HG03521 (cell line): ENCODE measurements around the gene SEL1L2.

Experiments
- ATAC-seq: cut with Tn5 transposase; IDR thresholded peaks from one replicate; pipeline ENCODE4 v1.9.1; 2021; ENCODE audit warnings: mild to moderate bottlenecking, moderate library complexity; ENCODE audit not compliant: unreplicated experiment

Gene SEL1L2

DNA sequence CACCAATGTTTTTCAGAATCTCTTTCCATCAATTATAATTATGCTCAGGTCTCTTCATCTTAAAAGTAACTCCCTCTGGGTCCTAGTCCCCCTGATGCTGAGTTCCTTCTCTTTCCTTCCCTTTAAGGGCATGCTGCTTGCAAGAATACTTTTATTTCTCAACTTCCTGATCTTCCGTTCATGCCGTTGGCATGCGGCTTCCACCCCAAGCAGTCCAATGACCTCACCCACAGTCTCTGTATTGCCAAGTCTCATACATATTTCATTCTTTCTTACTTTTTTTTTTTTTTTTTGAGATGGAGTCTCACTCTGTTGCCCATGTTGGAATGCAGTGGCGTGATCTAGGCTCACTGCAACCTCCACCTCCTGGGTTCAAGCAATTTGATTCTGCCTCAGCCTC lies 122.1 kb downstream of the SEL1L2 start:
- ATAC-seq, result no peak

- ATAC-seq, result no peak
These were observed 124.5 kb downstream of the SEL1L2 start for GRCh38 chr20:13865791-13866351.

DNA sequence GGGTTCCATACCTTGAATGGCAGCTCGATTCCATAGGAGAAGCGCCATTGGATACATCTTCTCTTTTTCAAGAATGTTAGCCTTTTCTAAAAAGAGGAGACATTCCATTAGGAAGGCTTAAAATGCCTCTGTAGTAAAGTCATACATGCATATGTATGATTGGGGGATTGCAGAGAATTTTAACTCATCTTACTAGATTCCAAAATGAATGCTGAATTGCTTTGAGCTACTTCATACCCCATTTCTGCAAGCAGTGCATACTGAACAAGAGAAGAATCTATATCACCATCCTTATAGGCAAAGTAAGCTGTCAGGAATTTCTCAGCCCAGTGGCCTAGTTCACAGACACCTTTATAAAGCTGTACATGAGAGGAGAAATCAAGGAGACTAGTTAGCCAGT lies 125.3 kb downstream of the SEL1L2 start:
- no peak for ATAC-seq

GRCh38 chr20:13863244-13863643 lies 127.2 kb downstream of the SEL1L2 start:
- ATAC-seq, result no peak

GRCh38 chr20:13862245-13862644 lies 128.2 kb downstream of the SEL1L2 start:
- no peak for ATAC-seq

GRCh38 chr20:13858871-13859270 lies 131.5 kb downstream of the SEL1L2 start:
- no peak for ATAC-seq

- ATAC-seq, result no peak
These were observed 132.0 kb downstream of the SEL1L2 start for GRCh38 chr20:13858439-13858838.

- no peak for ATAC-seq
These were observed 132.5 kb downstream of the SEL1L2 start for GRCh38 chr20:13857961-13858360.

DNA sequence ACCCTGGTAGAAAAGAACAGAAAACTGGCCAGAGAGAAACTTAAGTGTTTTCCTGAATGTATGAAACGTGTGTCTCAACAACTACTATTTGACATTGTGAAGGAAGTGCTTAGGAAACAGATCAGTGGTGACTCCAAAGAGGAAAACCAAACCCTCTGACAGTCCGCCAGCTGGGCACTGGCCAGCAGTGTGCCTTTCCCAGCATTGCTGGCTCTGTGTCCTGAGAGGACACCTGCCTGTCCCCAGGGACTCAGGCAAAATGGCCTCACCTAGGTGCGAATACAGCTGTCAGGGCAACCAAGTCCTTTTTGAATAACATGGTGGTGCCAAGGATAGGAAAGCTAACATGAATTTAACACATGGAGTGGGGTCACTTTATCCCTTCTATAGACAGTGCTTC lies 133.1 kb downstream of the SEL1L2 start:
- no peak for ATAC-seq

DNA sequence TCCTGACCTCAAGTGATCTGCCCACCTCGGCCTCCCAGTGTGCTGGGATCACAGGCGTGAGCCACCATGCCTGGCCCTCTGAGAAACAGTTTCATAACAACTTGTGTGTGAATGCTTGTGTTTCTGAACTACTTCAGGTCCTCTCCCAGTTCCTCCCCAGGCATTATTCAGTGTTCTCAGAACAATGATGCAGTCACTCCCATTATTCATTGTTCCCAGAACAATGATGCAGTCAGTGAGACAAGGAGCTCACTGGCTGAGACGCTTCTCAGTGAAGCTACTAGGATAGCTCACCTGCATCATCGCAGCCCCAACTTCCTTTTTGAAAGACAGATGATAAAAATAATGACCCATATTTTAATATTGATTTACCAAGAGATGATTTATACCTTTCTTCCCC lies 134.1 kb downstream of the SEL1L2 start:
- ATAC-seq, result no peak

GRCh38 chr20:13855613-13856012 lies 134.8 kb downstream of the SEL1L2 start:
- no peak for ATAC-seq

GRCh38 chr20:13852306-13852705 lies 138.1 kb downstream of the SEL1L2 start:
- no peak for ATAC-seq

- ATAC-seq, result no peak
These were observed 139.1 kb downstream of the SEL1L2 start for GRCh38 chr20:13851279-13851678.

- no peak for ATAC-seq
These were observed 146.1 kb downstream of the SEL1L2 start for GRCh38 chr20:13844296-13844695.

- no peak for ATAC-seq
These were observed 149.2 kb downstream of the SEL1L2 start for GRCh38 chr20:13841206-13841605.

DNA sequence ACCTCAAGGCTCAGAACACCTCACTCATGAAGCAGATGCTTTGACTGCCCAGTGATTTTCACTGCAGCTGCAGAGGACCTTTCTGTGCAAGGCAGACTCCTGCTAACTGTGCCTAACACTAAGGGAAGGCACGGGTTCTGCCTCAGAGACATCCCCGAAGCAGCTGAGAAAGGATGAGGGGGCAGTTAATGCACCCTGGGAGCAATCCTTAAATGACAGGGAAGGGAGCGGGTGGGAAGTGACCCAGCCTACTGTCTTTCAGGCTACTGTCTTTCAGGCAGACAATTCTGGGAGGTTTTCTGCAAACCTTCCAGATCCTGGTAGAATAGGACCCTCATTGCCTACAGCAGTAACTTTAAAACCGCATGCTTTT lies 150.3 kb downstream of the SEL1L2 start:
- ATAC-seq, result no peak

DNA sequence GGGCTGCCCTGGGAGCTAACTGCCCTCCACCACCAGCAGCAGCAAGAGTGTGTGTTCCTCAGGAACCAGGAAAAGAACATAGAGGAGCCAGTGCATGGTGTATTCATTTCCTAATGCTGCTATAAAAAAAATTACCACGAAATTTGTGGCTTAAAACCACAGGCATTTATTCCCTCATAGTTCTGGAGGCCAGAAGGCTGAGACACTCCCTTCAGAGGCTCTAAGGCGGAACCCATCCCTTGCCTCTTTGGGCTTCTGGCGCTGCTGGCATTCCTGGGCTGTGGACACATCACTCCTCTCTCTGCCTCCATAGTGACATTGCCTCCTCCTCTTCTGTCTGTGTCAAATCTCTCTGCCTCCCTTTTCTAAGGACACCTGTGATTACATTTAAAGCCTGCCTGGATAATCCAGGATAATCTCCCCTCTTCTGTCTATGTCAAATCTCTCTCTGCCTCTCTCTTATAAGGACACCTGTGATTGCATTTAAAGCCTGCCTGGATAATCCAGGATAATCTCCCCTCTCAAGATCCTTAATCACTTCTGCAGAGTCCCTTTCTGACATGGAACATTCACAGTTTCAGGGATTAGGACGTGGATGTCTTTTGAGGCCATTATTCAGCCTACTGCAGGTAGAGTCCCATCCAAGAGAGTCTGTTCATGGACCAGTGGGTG lies 150.9 kb downstream of the SEL1L2 start:
- ATAC-seq, result no peak

DNA sequence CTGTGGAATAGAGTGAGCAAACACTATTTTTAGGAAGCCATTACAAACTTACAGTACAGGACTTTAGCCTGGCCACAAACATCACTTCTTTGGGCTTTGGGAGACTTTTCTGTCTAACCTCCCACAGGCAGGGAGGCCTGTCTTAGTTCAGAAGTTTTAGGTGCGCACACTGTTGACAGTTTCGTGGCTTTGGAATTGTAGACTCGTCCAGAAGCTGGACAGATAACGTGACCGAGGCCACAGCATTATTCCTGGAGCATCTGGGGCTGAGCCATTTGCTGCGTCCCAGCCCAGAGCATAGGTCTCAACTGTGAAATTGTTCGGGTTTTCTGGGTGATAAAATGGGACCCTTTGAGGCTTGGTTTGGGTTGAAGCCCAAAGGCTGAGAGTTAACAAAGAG lies 151.8 kb downstream of the SEL1L2 start:
- ATAC-seq, result no peak

DNA sequence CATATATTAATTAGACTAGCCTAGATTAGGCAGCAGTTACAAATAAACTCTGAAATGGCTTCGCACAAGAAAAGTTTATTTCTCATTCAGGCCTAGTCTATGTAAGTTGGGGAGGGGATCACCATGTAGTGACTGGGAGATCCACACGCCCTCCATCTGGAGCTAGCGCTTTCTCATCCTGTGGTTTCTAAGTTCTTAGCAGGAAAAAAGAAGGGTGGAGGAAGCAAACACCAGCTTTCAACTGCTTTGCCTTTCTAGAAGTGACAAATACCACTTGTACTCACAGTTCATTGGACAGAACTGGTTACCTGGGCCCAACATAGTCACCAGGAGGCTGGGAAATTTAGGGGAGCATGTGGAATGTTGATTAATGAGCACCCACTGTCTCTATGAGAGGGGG lies 158.9 kb downstream of the SEL1L2 start:
- no peak for ATAC-seq

GRCh38 chr20:13825465-13825864 lies 164.9 kb downstream of the SEL1L2 start:
- no peak for ATAC-seq

DNA sequence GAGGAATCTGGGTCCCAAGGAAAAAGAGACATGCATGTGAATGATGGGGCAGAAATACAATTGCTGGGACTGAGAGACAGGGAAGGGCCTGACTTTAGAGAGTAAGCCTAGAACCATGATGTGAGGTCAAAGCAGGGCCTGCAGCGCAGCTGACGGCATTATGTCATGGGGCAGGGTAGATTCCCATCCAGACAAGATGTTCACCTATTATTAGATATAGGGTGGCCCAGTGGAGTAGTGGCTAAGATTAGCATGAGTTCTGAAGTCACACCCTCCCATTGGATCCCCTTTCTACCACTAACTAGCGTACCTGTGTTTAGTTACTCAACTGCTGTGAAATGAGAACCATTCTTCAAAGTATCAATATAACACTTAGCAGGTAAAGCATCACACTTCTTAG lies 166.0 kb downstream of the SEL1L2 start:
- no peak for ATAC-seq

DNA sequence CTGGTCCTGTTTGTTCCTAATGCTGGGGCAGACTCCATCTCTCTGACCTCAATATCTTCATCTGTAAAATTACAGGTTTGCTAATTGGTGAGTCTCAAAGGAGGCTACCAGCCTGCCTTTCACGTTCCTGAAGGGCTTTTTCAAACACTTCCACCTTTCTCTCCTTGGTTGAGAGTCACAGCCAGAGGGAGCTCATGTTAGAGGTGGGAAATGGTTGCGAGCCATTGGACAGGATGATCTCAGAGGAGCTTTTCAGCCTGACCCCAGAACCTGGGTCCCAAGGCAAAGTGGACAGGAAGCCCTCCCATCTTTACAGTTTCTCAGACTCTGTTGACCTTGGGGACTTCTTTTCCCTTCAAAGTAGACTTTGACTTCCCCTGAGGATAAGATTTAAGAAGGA lies 168.0 kb downstream of the SEL1L2 start:
- no peak for ATAC-seq

- ATAC-seq, result no peak
These were observed 168.5 kb downstream of the SEL1L2 start for GRCh38 chr20:13821876-13822275.
